ENCODE data around the gene RNASEH1. TPM values are rescaled to one million over a fixed set of nuclear protein-coding genes. Genes with fewer than 3 reads are reported as not detected.

RNASEH1 gene
- total and polyA plus RNA-seq, 2 of the 13 experiments (the other 11 are each of a cell fraction or from before 2014, with no cell fraction given), result 14.5 to 57.4 TPM

GRCh38 chr2:3519255-3520205 is 38.6 kb downstream of the RNASEH1 start, which contains the start of gene ADI1 (continued):
- TF ChIP-seq GABPB1 (CRISPR knock-in tag; IDR thresholded peaks at IDR 0.05) (peak; percentile 70; the same call in 1 of the 2 replicates), ZNF143 (CRISPR knock-in tag; IDR thresholded peaks at IDR 0.05) (no peak; the same call in 1 of the 2 replicates), ZNF225 (CRISPR knock-in tag; IDR thresholded peaks at IDR 0.05) (peak; percentile 69), ZXDC (CRISPR knock-in tag; IDR thresholded peaks at IDR 0.05) (peak; percentile 97), SYNCRIP (IDR thresholded peaks at IDR 0.05; ENCODE audit: insufficient read depth, low read depth, low read length) (no peak), ZNF3 (CRISPR knock-in tag; IDR thresholded peaks at IDR 0.05) (no peak), NFIC (IDR thresholded peaks at IDR 0.05; ENCODE audit: low read length) (no peak), ZNF589 (CRISPR knock-in tag; conservative IDR thresholded peaks at IDR 0.05) (0 out of 2 replicates have a peak, but pooled peaks have one; percentile 25), ZNF83 (CRISPR knock-in tag; IDR thresholded peaks at IDR 0.05; ENCODE audit: borderline replicate concordance) (peak; percentile 96; the same call in 1 of the 2 replicates), THAP11 (CRISPR knock-in tag; IDR thresholded peaks at IDR 0.05) (peak; percentile 41; the same call in 1 of the 2 replicates), STAT5B (CRISPR knock-in tag; IDR thresholded peaks at IDR 0.05) (0 out of 2 replicates have a peak, but pooled peaks have one; percentile 57), BHLHE40 (IDR thresholded peaks at IDR 0.05; ENCODE audit: low read length) (peak; percentile 82), ZNF607 (CRISPR knock-in tag; IDR thresholded peaks at IDR 0.05; ENCODE audit: borderline replicate concordance) (peak; percentile 98), HOMEZ (CRISPR knock-in tag; IDR thresholded peaks at IDR 0.05; ENCODE audit: low read depth) (0 out of 2 replicates have a peak, but pooled peaks have one; percentile 13), SETDB1 (CRISPR knock-in tag; IDR thresholded peaks at IDR 0.05; ENCODE audit: borderline replicate concordance) (0 out of 2 replicates have a peak, but pooled peaks have one; percentile 18), POLR2AphosphoS5 (IDR thresholded peaks at IDR 0.05; ENCODE audit: low read depth, low read length) (peak; percentile 94), ETV5 (CRISPR knock-in tag; IDR thresholded peaks at IDR 0.05; ENCODE audit: borderline replicate concordance) (peak; percentile 54; the same call in 1 of the 2 replicates), ZFP90 (CRISPR knock-in tag; IDR thresholded peaks at IDR 0.05; ENCODE audit: borderline replicate concordance) (no peak; the same call in 1 of the 2 replicates), ZNF224 (CRISPR knock-in tag; IDR thresholded peaks at IDR 0.05) (peak; percentile 82), CBX5 (CRISPR knock-in tag; IDR thresholded peaks at IDR 0.05; ENCODE audit: borderline replicate concordance) (peak; percentile 68), MIXL1 (CRISPR knock-in tag; IDR thresholded peaks at IDR 0.05) (peak; percentile 56)
- TF ChIP-seq, protein P1, sequence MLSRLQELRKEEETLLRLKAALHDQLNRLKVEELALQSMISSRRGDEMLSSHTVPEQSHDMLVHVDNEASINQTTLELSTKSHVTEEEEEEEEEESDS (CRISPR knock-in tag; IDR thresholded peaks at IDR 0.05; ENCODE audit: borderline replicate concordance), result peak; percentile 96; the same call in 1 of the 2 replicates
- TF ChIP-seq, protein P2, sequence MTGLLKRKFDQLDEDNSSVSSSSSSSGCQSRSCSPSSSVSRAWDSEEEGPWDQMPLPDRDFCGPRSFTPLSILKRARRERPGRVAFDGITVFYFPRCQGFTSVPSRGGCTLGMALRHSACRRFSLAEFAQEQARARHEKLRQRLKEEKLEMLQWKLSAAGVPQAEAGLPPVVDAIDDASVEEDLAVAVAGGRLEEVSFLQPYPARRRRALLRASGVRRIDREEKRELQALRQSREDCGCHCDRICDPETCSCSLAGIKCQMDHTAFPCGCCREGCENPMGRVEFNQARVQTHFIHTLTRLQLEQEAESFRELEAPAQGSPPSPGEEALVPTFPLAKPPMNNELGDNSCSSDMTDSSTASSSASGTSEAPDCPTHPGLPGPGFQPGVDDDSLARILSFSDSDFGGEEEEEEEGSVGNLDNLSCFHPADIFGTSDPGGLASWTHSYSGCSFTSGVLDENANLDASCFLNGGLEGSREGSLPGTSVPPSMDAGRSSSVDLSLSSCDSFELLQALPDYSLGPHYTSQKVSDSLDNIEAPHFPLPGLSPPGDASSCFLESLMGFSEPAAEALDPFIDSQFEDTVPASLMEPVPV (CRISPR knock-in tag; IDR thresholded peaks at IDR 0.05), result peak; percentile 99

Measured in HepG2 (cell line).